GM12874 (cell line): ENCODE results near the gene MEX3A.

Experiments used
- TF ChIP-seq, protein P1 (sequence below): IDR thresholded peaks from 2 replicates; pipeline ENCODE4 v1.5.1; 2011; ENCODE audit warnings: low read depth, mild to moderate bottlenecking, control low read depth, low read length, moderate library complexity; ENCODE audit not compliant: insufficient read depth

The MEX3A gene

GRCh38 chr1:156114101-156114918, 32.0 kb upstream of the MEX3A start, which contains the start of gene LMNA:
LMNA (plus strand) TSS chr1:156114711; CDS start chr1:156114919, 208 bp downstream.
- TF ChIP-seq, protein P1, sequence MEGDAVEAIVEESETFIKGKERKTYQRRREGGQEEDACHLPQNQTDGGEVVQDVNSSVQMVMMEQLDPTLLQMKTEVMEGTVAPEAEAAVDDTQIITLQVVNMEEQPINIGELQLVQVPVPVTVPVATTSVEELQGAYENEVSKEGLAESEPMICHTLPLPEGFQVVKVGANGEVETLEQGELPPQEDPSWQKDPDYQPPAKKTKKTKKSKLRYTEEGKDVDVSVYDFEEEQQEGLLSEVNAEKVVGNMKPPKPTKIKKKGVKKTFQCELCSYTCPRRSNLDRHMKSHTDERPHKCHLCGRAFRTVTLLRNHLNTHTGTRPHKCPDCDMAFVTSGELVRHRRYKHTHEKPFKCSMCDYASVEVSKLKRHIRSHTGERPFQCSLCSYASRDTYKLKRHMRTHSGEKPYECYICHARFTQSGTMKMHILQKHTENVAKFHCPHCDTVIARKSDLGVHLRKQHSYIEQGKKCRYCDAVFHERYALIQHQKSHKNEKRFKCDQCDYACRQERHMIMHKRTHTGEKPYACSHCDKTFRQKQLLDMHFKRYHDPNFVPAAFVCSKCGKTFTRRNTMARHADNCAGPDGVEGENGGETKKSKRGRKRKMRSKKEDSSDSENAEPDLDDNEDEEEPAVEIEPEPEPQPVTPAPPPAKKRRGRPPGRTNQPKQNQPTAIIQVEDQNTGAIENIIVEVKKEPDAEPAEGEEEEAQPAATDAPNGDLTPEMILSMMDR = no peak

DNA sequence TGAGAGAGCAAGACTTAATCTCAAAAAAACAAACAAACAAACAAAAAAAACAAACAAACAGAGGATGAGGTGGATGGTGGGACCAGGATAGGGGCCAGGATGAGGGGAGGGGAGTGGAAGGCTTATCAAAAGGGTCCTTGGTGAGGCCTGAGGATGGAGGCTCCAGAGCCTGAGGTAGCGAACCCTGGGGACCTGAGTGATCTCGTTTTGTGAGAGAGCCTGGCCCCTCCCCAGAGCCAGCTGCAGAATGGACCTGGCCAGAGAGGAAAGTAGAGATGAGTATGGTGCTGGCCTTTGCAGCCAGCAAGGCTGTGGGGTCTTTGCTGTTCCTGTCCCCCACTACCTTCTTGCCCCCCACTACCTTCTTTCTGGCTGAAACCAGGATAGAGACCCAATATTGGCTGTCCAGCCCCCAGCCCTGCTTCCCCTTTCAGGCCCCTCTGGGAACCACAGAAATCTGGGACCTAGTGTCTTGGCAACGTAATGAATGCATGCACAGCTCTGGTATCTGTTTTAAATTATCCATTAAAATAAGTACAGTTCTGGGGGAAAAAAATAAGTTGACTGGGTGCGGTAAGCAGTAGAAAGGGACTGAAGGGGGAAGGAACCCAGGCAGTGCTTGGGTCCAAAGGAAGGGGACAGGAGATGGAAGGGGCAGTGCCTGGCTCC, 31.2 kb upstream of the MEX3A start:
- TF ChIP-seq, protein P1 = no peak

- TF ChIP-seq, protein P1 = no peak
These were observed 30.2 kb upstream of the MEX3A start for GRCh38 chr1:156112276-156113137.

DNA sequence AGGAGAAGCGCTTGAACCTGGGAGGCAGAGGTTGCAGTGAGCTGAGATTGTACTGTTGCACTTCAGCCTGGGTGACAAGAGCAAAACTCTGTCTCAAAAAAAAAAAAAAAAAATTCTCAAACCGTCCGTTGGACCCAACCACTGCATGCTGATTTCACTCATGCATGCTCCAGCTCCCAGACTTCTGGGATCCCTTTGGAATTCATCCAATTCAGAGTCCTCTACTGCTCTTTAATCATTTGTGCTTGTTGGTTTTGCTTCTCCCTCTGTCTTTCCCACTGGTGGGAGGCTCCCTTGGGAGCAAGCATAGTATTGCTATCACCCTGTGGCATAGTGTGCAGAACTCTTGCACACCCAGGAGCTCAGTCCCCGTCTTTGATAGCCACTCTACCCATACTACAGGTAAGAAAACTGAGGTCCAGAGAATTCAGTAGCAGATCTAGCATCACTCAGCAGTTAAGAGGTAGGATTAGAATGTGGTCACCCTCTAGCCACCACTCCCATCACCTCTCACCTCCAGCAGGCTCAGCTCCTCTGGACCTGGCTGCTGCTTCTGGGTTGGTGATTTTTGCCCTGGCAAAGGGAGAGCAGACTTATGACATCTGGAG, 29.2 kb upstream of the MEX3A start:
- TF ChIP-seq, protein P1 = no peak

DNA sequence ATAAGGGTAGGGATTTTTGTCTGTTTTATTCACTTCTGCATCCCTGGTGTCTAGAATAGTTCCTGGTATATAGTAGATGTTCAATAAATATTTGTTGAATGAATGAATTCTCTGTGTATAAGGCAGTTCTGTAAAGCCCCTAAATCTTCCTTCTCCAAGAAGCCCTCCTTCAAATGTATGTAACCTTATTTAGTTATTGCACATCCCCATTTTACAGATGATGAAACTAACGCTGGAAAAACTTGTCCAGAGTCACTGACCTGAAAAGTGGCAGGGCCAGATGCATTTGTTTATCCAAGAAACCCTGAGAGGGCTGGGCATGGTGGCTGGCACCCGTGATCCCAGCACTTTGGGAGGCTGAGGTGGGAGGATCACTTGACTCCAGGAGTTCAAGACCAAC, 28.0 kb upstream of the MEX3A start:
- TF ChIP-seq, protein P1 = no peak

DNA sequence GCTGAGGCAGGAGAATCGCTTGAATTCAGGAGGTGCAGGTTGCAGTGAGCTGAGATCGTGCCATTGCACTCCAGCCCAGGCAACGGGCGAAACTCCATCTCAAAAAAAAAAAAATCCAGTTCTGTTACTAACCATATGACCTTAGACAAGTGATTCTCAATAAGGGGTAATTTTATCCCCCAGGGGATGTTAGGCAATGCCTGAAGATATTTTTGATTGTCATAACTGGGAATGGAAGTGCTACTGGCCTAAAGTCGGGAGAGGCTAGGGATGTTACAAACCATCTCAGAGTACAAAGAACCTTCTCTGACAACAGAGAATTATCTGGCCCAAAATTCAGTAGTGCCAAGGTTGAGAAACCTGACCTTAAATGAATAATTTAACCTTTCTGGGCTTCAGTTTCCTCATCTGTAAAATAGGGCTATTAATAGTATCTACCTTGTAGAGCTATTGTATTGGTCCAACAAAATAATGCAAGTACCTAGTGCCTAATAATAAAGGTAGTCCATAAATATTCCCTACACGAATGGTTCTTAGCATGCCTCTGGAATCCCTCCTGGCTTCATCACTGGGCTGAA, 26.5 kb upstream of the MEX3A start:
- TF ChIP-seq, protein P1 = no peak
